Endothelial cell of umbilical vein (primary cell): ENCODE results near the gene MEP1B. TPM values are rescaled to one million over a fixed set of nuclear protein-coding genes. Genes with fewer than 3 reads are reported as not detected.

Experiments used
- BruUV-seq: library from RNA; stranded (reverse); fragments of 400-500 nt; replicated peaks from 2 replicates; lab custom pipeline; 2021; lab: Mats Ljungman, UMichigan
- CTCF ChIA-PET: fragments of 300-600, 350-600 bp; sonication (Branson Sonifier 250); formaldehyde crosslinking; loops from one replicate; lab custom pipeline; 2021; ENCODE audit warnings: antibody characterized with exemption, inconsistent platforms; lab: Charles Lee
- POLR2A ChIA-PET: fragments of 300-600, 350-600 bp; sonication (Branson Sonifier 250); formaldehyde crosslinking; loops from one replicate; lab custom pipeline; 2021; ENCODE audit warnings: antibody characterized with exemption, inconsistent platforms; lab: Charles Lee
- DNase-seq: peaks from one replicate; pipeline ENCODE4 v3.0.0-alpha.2; 2011; ENCODE audit warnings: low read depth, low spot score
- FAIRE-seq: peaks from 2 replicates; lab custom pipeline; 2011; peaks lifted over from hg19 to GRCh38; lab: Jason Lieb, UNC
- H2AFZ ChIP-seq: 2 replicates; pipeline ENCODE4 v1.6.0; 2012; ENCODE audit warnings: low read depth, low read length, control low read depth, inconsistent platforms
- H3K27ac ChIP-seq: 2 replicates; pipeline ENCODE4 v1.5.1; 2011; ENCODE audit warnings: low read depth, mild to moderate bottlenecking, control low read depth, low read length, moderate library complexity; ENCODE audit not compliant: insufficient read depth
- H3K27me3 ChIP-seq, 2 experiments: 2 replicates each; pipeline versions ENCODE4 v1.6.0 to v1.6.1; 2011; ENCODE audit warnings: low read length in 2 of 2, mixed read lengths in 1 of 2; ENCODE audit not compliant: control insufficient read depth in 2 of 2, insufficient read depth in 2 of 2
- H3K36me3 ChIP-seq, 2 experiments: 2 replicates in 1 of 2; 3 replicates in 1 of 2; pipeline ENCODE4 v1.5.1; 2011; ENCODE audit warnings: low read length in 2 of 2, mild to moderate bottlenecking in 1 of 2, moderate library complexity in 1 of 2; ENCODE audit not compliant: control insufficient read depth in 2 of 2, insufficient read depth in 2 of 2; ENCODE audit errors: extremely low read depth in 1 of 2
- H3K4me1 ChIP-seq: 3 replicates; pipeline ENCODE4 v1.5.1; 2011; ENCODE audit warnings: mild to moderate bottlenecking, low read length; ENCODE audit not compliant: control insufficient read depth, insufficient read depth; ENCODE audit errors: extremely low read depth
- H3K4me2 ChIP-seq: 2 replicates; pipeline ENCODE4 v1.6.1; 2011; ENCODE audit warnings: low read length, control low read depth, mixed read lengths; ENCODE audit not compliant: insufficient read depth
- H3K4me3 ChIP-seq, 3 experiments: fragments of 200-600 bp in 1 of 3; sonication (generic), shearing (Covaris generic) in 1 of 3; replicated peaks in 1 of 3; 2 replicates each; pipeline ENCODE4 v1.5.1; 2011 to 2016; ENCODE audit warnings: control low read depth in 3 of 3, low read length in 3 of 3, mild to moderate bottlenecking in 2 of 3, inconsistent platforms in 1 of 3, low read depth in 1 of 3, moderate library complexity in 1 of 3; ENCODE audit not compliant: insufficient read depth in 1 of 3
- H3K79me2 ChIP-seq: 2 replicates; pipeline ENCODE4 v1.6.0; 2012; ENCODE audit warnings: low read length, inconsistent platforms; ENCODE audit not compliant: control insufficient read depth, insufficient read depth
- H3K9ac ChIP-seq: replicated peaks from 2 replicates; pipeline ENCODE3; 2011; ENCODE audit warnings: low read length, control low read depth; ENCODE audit not compliant: insufficient read depth; ENCODE audit errors: extremely low read depth
- H3K9me1 ChIP-seq: replicated peaks from 3 replicates; pipeline ENCODE4 v1.6.0; 2011; ENCODE audit warnings: mild to moderate bottlenecking, low read length; ENCODE audit not compliant: control insufficient read depth, insufficient read depth; ENCODE audit errors: extremely low read depth
- H3K9me3 ChIP-seq: replicated peaks from 2 replicates; pipeline ENCODE4 v1.5.1; 2012; ENCODE audit warnings: low read length, inconsistent platforms; ENCODE audit not compliant: control insufficient read depth, insufficient read depth
- H4K20me1 ChIP-seq: replicated peaks from 2 replicates; pipeline ENCODE3; 2011; ENCODE audit warnings: mild to moderate bottlenecking, low read length; ENCODE audit not compliant: control insufficient read depth, insufficient read depth; ENCODE audit errors: extremely low read depth
- CTCF ChIP-seq, 2 donors: IDR thresholded peaks; 1 replicate in 1 of 2; 2 replicates in 1 of 2; pipeline ENCODE4 v1.5.1; 2011; ENCODE audit warnings: low read length in 2 of 2, mild to moderate bottlenecking in 2 of 2, moderate library complexity in 2 of 2, control low read depth in 1 of 2, inconsistent platforms in 1 of 2, low read depth in 1 of 2; ENCODE audit not compliant: insufficient read depth in 1 of 2; ENCODE audit errors: extremely low read depth in 1 of 2
- EZH2 ChIP-seq: IDR thresholded peaks from 2 replicates; pipeline ENCODE4 v1.6.1; 2012; ENCODE audit warnings: borderline replicate concordance, low read depth, mild to moderate bottlenecking, moderate library complexity, low read length, inconsistent platforms; ENCODE audit not compliant: severe bottlenecking
- FOS ChIP-seq: IDR thresholded peaks from 2 replicates; pipeline ENCODE4 v1.6.1; 2011; ENCODE audit warnings: mild to moderate bottlenecking, low read length, moderate library complexity, borderline replicate concordance; ENCODE audit not compliant: insufficient read depth
- GATA2 ChIP-seq: IDR thresholded peaks from 2 replicates; pipeline ENCODE4 v1.7.0; 2011; ENCODE audit warnings: low read depth, mild to moderate bottlenecking, moderate library complexity, mixed read lengths, low read length; ENCODE audit not compliant: insufficient read length, insufficient read depth
- JUN ChIP-seq: IDR thresholded peaks from 2 replicates; pipeline ENCODE4 v1.6.1; 2011; ENCODE audit warnings: borderline replicate concordance, low read depth; ENCODE audit not compliant: insufficient read length, insufficient read depth
- MYC ChIP-seq: IDR thresholded peaks from one replicate; pipeline ENCODE4 v1.6.1; 2011; ENCODE audit warnings: mild to moderate bottlenecking, low read depth, low read length
- POLR2A ChIP-seq: IDR thresholded peaks from 2 replicates; pipeline ENCODE4 v1.6.1; 2012; ENCODE audit warnings: low read depth, mild to moderate bottlenecking, control low read depth, low read length
- POLR2AphosphoS5 ChIP-seq: IDR thresholded peaks from 2 replicates; pipeline ENCODE4 v1.6.1; 2012; ENCODE audit warnings: low read depth, mild to moderate bottlenecking, control low read depth, low read length, moderate library complexity; ENCODE audit not compliant: insufficient read depth
- dilution Hi-C: fragments of 300-500 bp; cut with MboI; formaldehyde crosslinking; loops from one replicate; pipeline ENCODE4 v1.15.0; 2019; ENCODE audit warnings: low sequenced_read_pairs; ENCODE audit not compliant: extremely low pct_ligation_motif_present
- intact Hi-C: fragments of 100-400 bp; cut with micrococcal nuclease; formaldehyde crosslinking; loops from one replicate; pipeline ENCODE4 v1.10.0; 2022
- polyA plus RNA-seq, 4 experiments: library from polyadenylated mRNA; depleted of rRNA in 3 of 4; stranded (reverse) in 3 of 4; unstranded in 1 of 4; fragments of >200 nt; gene quantifications; 2 replicates each; pipeline versions ENCODE4 v1.2.1 to v1.2.3, GENCODE V29; 2011 to 2012; ENCODE audit warnings: missing spikeins in 1 of 4
- total RNA-seq: library from RNA; stranded (reverse); gene quantifications from 2 replicates; pipeline ENCODE4 v1.2.3, GENCODE V29; 2021
- TF ChIP-seq, protein P1 (sequence below): IDR thresholded peaks from 2 replicates; pipeline ENCODE4 v1.6.1; 2011; ENCODE audit not compliant: insufficient read depth, insufficient read length

The MEP1B gene
- total and polyA plus RNA-seq, 2 donors (not counting 3 experiments of a cell fraction or from before 2014, with no cell fraction given) = not detected

GRCh38 chr18:32213693-32214092, 23.9 kb downstream of the MEP1B start:
- no peaks in the 10 kb centered on the region for H3K9me1 ChIP-seq
- H3K4me1 ChIP-seq = no peaks in the 10 kb centered on the region
- no peak overlapping the region for H3K27ac ChIP-seq
- intact Hi-C loops (no loop called here), dilution Hi-C loops (no loop called here)
- no peaks in the 10 kb centered on the region for H3K9me3 ChIP-seq
- DNase-seq (no peak), FAIRE-seq (no peak)
- no peaks in the 10 kb centered on the region for H3K36me3 ChIP-seq
- H4K20me1 ChIP-seq = no peaks in the 10 kb centered on the region
- ChIA-PET POLR2A (no interaction called here), CTCF (interaction anchor here (0.6 kb wide), 1 partner anchor 473 kb away, joined by 4 read pairs; no protein-coding TSS in a partner anchor)
- no peak for TF ChIP-seq POLR2AphosphoS5
- TF ChIP-seq CTCF (IDR thresholded peaks at IDR 0.05; ENCODE audit: extremely low read depth in 1 of 2, insufficient read depth in 1 of 2, low read depth in 1 of 2, low read length in 2 of 2) = no peak
- TF ChIP-seq GATA2 = no peak
- no peak for TF ChIP-seq JUN
- TF ChIP-seq FOS = no peak
- no peak for TF ChIP-seq EZH2
- no peak for TF ChIP-seq MYC
- TF ChIP-seq POLR2A = no peak
- TF ChIP-seq, protein P1, sequence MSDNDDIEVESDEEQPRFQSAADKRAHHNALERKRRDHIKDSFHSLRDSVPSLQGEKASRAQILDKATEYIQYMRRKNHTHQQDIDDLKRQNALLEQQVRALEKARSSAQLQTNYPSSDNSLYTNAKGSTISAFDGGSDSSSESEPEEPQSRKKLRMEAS = no peak
- H3K4me2 ChIP-seq = no peak overlapping the region
- no peak overlapping the region for H3K9ac ChIP-seq
- no peak overlapping the region for H2AFZ ChIP-seq
- no peak overlapping the region for H3K4me3 ChIP-seq
- H3K79me2 ChIP-seq = no peaks in the 10 kb centered on the region
- no TSS peak for BruUV-seq
- H3K27me3 ChIP-seq = no peaks in the 10 kb centered on the region
